Retinal pigment epithelial cell (primary cell): ENCODE results near the gene PTPRB.

Experiments used
- DNase-seq: peaks from one replicate; pipeline ENCODE4 v3.0.0-alpha.2; 2010; ENCODE audit warnings: low read depth
- H3K4me3 ChIP-seq: 2 replicates; pipeline ENCODE4 v1.5.1; 2011; ENCODE audit warnings: mild to moderate bottlenecking, low read length, control low read depth, moderate library complexity
- TF ChIP-seq, protein P1 (sequence below): conservative IDR thresholded peaks from 2 replicates; pipeline ENCODE4 v1.5.1; 2011; ENCODE audit warnings: low read depth, low read length, control low read depth, inconsistent platforms

Gene PTPRB

DNA sequence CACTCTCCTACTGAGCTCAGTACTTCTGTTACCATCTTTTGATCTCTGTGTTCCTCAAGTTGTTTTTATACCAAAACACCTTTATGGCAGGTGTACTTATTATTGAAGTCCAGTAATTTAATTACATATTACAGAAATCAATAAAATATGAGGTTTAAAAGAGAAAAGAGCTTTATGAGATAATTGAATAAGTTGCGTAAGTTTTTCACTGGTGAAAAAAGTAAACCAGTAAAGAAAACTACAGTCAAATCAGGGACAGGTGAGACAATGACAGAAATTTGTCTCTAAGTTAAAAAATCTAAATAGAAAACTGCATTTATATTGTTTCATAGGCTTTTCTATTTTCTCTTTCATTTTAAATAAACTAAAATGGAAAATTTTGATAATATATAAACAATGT lies 29.1 kb upstream of the PTPRB start:
- DNase-seq = no peak
- H3K4me3 ChIP-seq = no peak overlapping the region
- TF ChIP-seq, protein P1, sequence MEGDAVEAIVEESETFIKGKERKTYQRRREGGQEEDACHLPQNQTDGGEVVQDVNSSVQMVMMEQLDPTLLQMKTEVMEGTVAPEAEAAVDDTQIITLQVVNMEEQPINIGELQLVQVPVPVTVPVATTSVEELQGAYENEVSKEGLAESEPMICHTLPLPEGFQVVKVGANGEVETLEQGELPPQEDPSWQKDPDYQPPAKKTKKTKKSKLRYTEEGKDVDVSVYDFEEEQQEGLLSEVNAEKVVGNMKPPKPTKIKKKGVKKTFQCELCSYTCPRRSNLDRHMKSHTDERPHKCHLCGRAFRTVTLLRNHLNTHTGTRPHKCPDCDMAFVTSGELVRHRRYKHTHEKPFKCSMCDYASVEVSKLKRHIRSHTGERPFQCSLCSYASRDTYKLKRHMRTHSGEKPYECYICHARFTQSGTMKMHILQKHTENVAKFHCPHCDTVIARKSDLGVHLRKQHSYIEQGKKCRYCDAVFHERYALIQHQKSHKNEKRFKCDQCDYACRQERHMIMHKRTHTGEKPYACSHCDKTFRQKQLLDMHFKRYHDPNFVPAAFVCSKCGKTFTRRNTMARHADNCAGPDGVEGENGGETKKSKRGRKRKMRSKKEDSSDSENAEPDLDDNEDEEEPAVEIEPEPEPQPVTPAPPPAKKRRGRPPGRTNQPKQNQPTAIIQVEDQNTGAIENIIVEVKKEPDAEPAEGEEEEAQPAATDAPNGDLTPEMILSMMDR = no peak

DNA sequence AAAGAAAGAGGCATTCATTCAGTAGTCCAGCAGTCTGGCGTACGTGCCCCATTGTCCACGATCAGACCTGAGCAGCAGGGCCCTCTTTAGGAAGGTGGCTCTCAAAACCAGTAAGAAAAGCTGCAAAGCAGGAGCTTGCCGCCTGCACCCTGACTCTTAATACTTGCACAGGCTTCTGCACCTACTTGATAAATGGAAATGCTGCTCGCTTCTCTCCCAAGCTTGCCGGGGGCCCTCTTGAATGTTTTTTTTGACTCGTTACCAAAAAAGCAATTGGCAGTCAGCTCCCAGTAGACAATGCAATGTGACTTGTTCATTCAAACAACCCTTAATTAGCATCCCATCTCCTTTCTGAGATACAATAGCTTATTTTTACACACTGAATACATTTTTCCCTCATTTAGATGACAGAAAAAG lies 27.2 kb upstream of the PTPRB start:
- TF ChIP-seq, protein P1 = no peak
- DNase-seq = no peak
- H3K4me3 ChIP-seq = no peak overlapping the region

GRCh38 chr12:70663838-70664237 lies 26.6 kb upstream of the PTPRB start:
- no peak for DNase-seq
- TF ChIP-seq, protein P1 = no peak
- H3K4me3 ChIP-seq = no peak overlapping the region

DNA sequence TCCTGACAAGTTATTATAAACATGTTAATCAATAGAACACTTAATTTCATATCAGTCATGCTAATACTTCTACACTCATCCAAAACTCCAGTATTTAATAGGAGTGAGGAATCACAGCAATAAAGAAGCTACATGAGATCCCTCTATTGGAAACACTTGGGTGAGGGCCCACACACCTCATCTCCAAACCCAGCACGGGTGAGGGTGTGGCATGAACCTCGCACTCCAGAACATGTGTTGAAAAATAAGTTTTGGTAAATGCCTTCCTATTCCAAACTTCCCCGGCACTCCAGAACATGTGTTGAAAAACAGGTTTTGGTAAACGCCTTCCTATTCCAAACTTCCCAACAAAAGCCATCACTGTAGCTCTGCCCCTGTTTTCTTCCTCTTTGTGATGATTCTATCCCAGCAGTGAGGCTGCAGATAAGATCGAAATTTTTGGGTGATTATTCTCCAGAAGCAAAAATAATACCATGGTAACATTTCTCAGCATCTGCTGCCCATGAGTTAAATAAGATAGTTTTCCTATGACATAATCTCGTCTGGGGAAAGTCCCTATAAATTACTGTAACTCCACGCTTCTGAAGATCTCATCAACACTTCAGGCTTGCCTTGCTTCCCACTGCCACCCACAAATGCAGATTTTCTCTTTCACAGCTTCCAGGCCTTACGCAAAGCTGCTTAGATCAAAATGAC lies 24.4 kb upstream of the PTPRB start:
- H3K4me3 ChIP-seq = no peak overlapping the region
- peak; percentile 60 for DNase-seq
- TF ChIP-seq, protein P1 = no peak

DNA sequence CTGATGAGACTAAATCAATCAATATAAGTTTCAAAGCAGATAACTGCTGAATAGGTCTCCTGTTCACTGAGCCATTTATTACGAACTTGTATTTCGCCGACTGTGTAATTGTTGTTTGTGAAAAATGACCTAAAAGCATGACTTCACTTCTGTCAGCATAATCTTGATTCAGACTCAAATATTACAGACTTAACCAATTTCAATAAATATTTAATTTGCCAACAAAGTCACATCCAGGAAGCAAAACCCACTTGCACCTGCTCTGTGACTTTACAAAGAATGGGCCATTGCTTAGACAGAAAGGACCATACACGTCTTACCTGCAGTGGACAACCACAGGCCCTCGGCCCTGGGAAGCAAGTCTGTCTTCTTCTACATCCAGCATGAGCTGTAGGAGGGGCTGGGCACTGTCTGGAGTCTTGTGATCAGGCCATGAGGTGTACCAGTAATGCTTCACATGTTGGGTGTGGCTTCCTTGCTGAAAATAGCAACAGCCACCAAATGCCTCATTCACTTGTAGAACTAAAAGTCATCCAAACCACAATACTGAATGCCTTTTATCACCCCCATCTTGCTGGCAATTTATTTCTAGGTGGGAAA lies 23.5 kb upstream of the PTPRB start:
- DNase-seq = peak; percentile 89
- H3K4me3 ChIP-seq = no peak overlapping the region
- TF ChIP-seq, protein P1 = no peak

GRCh38 chr12:70660002-70660604 lies 22.9 kb upstream of the PTPRB start:
- DNase-seq = no peak
- TF ChIP-seq, protein P1 = no peak

DNA sequence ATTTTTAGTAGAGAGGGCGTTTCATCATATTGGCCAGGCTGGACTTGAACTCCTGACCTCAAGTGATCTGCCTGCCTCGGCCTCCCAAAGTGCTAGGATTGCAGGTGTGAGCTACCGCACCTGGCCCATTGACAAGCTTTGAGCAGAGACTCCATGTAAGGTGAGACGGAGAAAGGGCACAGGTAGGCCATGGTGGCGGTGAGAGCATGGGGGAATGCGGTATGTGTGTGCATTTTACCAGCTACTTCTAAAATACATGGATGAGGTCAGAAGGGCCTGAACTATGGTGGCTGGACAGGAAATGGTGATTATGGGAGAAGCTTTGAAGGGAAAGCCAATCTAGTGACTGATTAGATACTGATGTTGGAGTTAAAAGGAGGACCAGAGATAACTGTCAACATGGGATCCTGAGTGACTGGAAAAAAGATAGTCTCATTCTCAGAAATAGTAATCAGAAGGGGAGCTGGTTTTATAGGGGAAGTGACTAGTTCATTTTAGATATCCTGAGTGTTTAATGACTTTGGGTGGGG lies 21.9 kb upstream of the PTPRB start:
- TF ChIP-seq, protein P1 = no peak
- no peak for DNase-seq
- no peak overlapping the region for H3K4me3 ChIP-seq

More at GRCh38 chr12:70660002-70660604, 22.9 kb upstream of the PTPRB start:
- no peak overlapping the region for H3K4me3 ChIP-seq
